Measurements from ENCODE around the gene BRD8. TPM values are rescaled to one million over a fixed set of nuclear protein-coding genes. Genes with fewer than 3 reads are reported as not detected.

The BRD8 gene
- total RNA-seq, 4 donors from 2014 or later: 21.9 to 49.1 (median 37.4) TPM

DNA sequence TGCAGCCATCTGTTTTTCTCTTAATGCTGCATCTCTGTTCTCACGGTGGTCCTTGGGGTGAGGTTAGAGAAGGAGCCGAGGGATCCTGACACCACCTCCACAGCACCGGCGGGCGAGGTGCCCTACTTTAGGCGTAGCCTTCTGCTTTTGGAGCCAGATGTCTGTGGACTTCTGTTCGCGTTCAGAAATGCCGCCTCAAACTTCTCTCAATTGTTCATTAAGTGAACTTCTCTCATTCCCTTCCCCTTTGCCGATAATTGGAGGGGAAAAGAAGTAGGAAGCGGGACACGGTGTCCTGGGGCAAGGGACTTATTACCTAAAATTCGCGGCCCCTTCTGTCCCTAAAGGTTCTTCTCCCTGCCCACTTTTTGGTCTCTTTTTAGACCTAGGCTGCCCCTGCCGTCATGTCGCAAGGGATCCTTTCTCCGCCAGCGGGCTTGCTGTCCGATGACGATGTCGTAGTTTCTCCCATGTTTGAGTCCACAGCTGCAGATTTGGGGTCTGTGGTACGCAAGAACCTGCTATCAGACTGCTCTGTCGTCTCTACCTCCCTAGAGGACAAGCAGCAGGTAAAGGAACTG, 937 bp upstream of the BRD8 start:
- no peak for TF ChIP-seq CTCF (IDR thresholded peaks at IDR 0.05; ENCODE audit: low read depth)

GRCh38 chr5:138177941-138178515, 402 bp downstream of the BRD8 start:
- TF ChIP-seq CTCF (IDR thresholded peaks at IDR 0.05; ENCODE audit: low read depth): no peak

DNA sequence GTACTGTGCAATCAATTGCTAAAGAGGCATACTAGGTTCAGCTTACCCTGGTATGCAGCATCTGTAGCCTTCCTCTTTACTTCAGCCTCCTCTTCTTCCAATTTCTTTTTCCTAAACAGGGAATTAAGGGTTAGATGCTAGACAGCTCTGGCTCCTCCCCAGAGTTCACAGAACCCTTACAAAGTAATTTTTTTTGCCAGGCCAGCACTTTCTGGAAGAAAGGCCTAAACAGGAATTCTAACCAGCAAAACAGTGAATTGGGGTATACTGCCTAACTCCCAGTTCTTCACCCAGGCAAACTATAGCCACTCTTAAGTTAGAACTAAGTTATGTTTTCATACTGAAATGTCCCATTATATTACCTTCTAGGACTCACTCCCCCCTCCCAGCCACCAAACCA, 8.1 kb downstream of the BRD8 start:
- no peak for TF ChIP-seq CTCF (IDR thresholded peaks at IDR 0.05; ENCODE audit: low read depth)

DNA sequence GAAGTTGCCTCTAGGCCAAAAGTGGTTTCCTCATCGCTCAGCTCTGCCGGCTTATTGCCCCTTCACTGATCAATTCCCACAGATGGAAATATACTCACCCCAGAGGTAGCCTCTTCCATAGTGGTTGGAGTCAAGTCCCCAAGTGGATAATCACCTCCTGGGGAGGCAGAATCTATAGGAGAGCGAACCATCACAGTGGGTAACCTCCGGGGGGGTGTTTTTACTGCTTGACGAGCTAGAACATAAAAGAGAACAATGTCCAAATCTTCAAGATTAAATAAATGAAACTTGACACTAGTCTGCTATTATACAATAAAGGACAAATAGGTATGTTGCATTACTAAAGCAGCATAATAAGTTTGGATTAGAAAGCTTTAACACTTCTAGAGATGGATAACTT, 9.3 kb downstream of the BRD8 start:
- TF ChIP-seq CTCF (IDR thresholded peaks at IDR 0.05; ENCODE audit: low read depth): no peak

GRCh38 chr5:138163721-138164120, 14.7 kb downstream of the BRD8 start:
- no peak for TF ChIP-seq CTCF (IDR thresholded peaks at IDR 0.05; ENCODE audit: low read depth)

DNA sequence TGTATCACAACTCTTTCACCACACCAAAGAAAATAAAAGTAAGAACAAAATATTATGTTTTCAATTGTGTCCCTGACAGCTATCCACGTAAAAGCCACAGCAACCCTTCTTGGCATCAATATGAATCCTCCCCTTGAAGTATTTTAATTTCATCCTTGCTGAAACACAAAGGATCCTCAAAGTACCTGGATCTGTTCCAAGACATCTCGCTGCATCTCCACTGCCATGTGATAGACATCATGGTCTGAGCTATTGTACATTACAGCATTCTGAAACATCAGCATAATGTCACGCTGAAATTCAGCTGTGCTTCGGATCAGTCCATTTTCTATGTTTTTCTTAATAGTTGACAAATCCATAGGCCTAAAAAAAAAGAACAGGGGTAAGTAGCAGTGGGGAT, 17.7 kb downstream of the BRD8 start:
- no peak for TF ChIP-seq CTCF (IDR thresholded peaks at IDR 0.05; ENCODE audit: low read depth)

GRCh38 chr5:138159666-138160065, 18.8 kb downstream of the BRD8 start:
- TF ChIP-seq CTCF (IDR thresholded peaks at IDR 0.05; ENCODE audit: low read depth): no peak
